GM12873 (cell line): Measurements from ENCODE around the gene PZP.
A peak's percentile ranks its signal among the peaks of the same experiment; 100 is the strongest.

Experiments used
- CTCF ChIP-seq: IDR thresholded peaks from 2 replicates; pipeline ENCODE4 v1.5.1; 2012; ENCODE audit warnings: low read depth, mild to moderate bottlenecking, moderate library complexity, low read length, control low read depth; ENCODE audit not compliant: insufficient read depth; ENCODE audit errors: missing control alignments

Gene PZP

GRCh38 chr12:9180810-9181209, 27.4 kb downstream of the PZP start:
- TF ChIP-seq CTCF = no peak

- no peak for TF ChIP-seq CTCF
Measured at GRCh38 chr12:9179781-9180180, 28.4 kb downstream of the PZP start.

GRCh38 chr12:9169979-9170634, 38.1 kb downstream of the PZP start:
- TF ChIP-seq CTCF = no peak

GRCh38 chr12:9163392-9163791, 44.8 kb downstream of the PZP start:
- no peak for TF ChIP-seq CTCF

GRCh38 chr12:9156119-9156518, 52.1 kb downstream of the PZP start:
- no peak for TF ChIP-seq CTCF

- peak; percentile 28 for TF ChIP-seq CTCF
Measured at GRCh38 chr12:9149372-9149771, 58.8 kb downstream of the PZP start.

GRCh38 chr12:9148926-9149325, 59.3 kb downstream of the PZP start:
- no peak for TF ChIP-seq CTCF

- TF ChIP-seq CTCF = no peak
Measured at GRCh38 chr12:9147461-9147860, 60.7 kb downstream of the PZP start.
